ENCODE measurements around the gene PTBP1.

The PTBP1 gene

DNA sequence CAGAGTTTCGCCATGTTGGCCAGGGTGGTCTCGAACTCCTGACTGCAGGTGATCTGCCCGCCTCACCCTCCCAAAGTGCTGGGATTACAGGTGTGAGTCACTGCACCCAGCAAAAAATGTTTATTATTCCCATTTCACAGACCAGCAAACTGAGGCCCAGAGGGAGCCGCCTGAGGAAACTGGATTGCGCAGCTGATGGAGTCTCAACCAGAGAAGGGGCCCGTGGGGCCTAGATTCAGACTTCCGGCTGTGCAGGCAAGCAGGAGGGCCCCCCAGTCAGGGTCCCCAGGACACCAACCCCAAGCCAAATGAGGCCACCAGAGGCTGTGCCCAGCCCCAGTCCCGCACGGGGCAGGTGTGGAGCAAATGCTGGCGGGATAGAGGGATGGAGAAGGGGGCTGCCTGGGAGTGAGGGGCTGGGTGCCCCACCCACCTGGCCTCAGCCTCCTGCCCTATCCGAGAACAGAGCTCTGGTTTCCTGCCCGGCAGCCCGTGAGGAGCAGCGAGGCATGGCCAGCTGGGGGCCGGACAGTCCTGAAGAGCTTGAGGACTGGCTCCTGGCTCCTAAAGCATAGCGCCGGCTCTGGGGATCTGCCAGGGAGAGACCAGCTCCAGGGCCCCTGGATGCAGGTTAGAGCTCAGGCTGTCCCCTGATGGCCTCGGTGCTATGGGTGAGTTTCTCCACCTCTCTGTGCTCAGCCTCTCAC is 24.4 kb upstream of the PTBP1 start:
- DNase-seq: no peak

DNA sequence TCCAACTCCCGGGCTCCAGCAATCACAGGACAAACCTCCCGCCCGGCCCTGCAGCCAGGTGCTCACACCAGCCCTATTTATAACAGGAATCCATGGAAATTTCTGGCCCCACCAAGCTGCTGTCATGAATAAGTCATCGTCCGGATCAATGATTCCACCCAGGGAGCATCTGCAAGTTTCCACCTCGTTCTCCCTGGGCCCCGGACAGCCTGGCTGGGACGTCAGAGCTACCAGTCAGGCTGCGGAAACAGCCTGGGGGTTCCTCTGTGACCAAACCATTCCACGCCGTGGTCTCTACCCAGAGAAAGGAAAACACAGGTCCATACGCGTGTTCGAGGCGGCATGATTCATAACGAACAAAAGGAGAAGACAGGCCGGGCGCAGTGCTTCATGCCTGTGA is 20.7 kb upstream of the PTBP1 start:
- DNase-seq: no peak

DNA sequence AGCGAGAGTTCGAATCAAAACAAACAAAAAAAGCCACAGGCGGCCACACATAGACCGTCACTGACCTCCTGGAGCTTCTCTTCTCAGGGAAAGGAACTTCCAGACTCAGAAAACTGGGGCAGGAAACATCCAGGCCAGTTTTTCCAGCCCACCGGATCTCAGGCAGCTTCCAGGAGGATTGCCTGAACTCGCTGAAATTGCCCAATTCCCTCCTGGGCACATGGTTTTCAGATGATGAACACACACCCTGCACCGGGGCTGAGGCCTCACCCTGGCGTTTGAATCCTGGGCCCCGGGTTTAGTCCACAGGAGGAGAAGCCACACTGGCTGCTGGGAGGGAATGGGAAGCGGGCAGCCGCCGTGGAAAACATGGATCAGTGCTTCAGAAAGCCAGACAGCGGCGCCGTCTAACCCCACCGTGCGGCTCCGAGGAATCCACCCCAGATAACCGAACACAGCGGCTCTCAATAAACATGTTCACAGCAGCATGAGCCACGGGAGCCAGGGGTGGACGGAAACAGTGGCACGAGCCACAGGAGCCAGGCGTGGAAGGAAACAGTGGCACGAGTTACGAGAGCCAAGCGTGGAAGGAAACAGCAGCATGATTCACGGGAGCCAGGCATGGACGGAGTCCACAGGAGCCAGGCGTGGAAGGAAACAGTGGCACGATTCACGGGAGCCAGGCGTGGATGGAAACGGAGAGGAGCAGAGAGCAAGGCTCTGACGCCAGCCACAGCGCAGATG is 18.2 kb upstream of the PTBP1 start:
- DNase-seq: peak; percentile 25

DNA sequence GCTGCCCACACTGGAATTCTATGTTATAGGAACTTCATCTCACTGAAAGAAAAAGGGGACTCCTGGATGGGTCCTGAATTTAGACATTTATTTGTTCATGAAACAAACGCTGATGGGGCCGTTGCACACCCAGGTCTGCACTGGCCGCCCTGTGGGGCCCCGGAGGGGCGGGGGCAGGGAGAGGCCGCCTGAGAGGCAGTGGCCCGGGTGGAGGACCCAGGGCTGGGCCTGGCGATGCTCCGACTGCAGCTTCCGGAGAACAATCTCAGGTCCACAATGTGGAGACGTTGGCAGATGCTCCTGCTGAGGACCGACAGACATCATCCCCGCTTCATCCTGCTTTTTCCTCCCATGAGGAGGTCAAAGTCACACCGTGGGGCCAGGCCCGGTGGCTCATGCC is 16.3 kb upstream of the PTBP1 start:
- DNase-seq: no peak

GRCh38 chr19:781800-782184 is 15.5 kb upstream of the PTBP1 start:
- no peak for DNase-seq

DNA sequence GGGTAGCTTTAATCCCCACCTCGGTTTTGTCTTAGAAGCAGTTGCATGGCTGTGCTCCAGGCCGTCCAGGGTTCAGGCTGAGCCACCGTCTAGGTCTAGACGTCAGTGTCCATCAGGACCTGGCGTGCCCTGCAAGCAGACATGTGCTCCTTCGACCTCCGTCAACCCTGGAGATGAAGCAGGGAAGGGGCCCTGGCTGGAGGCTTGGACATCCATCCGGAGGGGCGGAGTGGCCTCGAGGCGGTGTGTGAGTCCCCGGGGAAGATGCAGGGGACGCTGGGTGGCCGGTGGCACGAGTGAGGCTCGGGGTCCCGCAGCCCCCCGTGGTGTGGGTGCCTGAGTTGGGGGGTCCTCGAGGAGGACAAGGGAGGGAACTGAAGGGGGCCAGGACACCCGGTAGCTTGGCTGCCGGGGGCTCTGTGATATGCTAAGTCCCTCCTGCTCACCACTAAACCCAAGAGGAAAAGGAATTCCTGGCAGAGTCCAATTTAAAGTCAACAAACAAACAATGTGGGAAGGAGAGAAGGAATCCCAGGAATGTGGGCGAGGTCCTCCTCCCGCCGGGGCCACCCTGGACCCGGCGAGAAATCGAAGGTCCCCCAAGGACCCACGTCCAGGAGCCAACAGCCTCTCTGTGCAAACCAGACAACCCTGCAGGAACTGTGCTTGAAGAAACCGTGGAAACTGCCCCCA is 14.9 kb upstream of the PTBP1 start:
- no peak for DNase-seq

GRCh38 chr19:782878-783668 is 14.2 kb upstream of the PTBP1 start:
- no peak for DNase-seq

GRCh38 chr19:784541-784940 is 12.7 kb upstream of the PTBP1 start:
- DNase-seq: no peak

DNA sequence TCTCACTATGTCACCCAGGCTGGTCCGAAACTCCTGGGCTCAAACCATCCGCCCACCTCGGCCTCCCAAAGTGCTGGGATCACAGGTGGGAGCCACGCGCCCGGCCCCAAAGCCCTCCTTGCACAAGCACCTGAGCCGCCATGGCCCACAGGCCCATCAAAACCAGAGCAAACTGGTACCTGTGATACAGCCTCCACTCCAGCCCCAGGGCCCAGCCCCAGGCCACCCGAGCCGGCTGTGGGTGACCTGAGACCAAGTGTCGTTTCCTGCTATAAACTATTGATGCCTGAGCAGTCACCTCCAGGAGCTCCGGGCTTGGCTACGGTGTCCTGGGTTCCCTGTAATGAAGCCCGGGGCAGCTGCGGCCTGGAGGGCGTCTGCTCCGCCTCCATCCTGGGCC is 9.7 kb upstream of the PTBP1 start:
- DNase-seq: no peak

GRCh38 chr19:788686-788982 is 8.6 kb upstream of the PTBP1 start:
- DNase-seq: no peak

DNA sequence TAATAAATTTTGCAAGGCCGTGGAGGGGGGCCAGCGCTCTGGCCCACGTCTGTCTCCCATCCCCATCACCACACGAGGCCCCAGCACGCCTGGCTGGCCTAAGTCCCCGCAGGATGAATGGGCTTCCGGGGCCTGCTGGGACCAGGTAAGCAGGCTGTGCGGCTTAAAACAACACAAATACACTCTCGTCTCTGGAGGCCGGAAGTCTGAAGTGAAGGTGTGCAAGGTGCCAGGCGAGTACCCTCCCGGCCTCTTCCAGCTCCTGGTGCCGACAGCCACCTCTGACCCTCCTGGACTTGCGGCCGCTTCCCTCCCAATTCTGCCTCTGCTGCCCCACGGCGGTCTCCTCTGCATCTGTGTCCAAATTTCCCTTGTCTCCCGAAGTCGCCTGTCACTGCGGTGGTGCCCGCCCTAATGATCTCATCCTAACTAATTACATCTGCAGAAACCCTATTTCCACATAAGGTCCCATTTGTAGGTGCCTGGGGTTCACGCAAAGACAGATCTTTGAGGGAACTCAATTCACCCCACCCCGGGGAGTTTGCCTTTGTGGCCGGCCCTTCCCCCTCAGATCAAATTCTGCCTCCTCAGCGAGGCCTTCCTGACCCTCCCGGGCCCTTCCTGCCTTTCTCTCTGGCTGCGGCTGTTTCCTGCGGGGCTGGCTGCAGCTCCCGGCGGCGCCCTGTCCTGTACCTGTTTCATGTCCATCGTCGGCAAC is 8.1 kb upstream of the PTBP1 start:
- DNase-seq: peak; percentile 49

DNA sequence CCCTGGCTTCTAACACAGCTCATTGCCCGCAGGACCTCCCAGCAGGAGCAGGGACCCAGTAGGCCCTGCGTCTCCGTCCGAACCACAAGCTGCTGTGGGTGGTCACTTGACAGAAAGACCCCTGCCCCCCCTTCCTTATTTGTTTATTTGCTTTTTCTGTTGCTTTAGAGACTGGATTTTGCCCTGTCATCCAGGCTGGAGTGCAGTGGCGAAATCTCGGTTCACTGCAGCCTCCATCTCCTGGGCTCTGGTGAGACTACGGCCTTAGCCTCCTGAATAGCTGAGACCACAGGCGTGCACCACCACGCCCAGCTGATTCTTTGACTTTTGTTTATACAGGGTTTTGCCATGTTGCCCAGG is 7.6 kb upstream of the PTBP1 start:
- DNase-seq: no peak

DNA sequence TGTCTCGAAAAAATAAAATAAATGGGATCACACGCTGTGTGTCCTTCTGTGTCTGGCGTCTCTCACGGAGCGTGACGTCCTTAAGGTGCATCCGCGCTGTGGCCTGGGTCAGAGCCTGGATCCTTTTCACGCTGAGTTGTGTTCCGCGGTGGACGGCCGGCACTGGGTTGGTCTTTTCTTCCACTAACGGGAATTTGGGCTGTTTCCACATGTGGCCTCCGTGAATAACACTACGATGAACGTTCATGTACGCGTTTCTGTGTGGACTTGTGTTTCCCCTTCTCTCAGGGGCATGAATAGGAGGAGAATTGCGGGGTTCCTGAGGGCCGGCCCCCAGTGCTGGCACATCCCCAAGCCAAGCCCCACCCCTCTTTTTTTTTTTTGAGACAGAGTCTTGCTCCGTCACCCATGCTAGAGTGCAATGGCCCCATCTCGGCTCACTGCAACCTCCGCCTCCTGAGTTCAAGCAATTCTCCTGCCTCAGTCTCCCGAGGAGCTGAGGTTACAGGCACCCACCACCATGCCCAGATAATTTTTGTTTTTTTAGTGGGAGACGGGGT is 6.2 kb upstream of the PTBP1 start:
- no peak for DNase-seq

DNA sequence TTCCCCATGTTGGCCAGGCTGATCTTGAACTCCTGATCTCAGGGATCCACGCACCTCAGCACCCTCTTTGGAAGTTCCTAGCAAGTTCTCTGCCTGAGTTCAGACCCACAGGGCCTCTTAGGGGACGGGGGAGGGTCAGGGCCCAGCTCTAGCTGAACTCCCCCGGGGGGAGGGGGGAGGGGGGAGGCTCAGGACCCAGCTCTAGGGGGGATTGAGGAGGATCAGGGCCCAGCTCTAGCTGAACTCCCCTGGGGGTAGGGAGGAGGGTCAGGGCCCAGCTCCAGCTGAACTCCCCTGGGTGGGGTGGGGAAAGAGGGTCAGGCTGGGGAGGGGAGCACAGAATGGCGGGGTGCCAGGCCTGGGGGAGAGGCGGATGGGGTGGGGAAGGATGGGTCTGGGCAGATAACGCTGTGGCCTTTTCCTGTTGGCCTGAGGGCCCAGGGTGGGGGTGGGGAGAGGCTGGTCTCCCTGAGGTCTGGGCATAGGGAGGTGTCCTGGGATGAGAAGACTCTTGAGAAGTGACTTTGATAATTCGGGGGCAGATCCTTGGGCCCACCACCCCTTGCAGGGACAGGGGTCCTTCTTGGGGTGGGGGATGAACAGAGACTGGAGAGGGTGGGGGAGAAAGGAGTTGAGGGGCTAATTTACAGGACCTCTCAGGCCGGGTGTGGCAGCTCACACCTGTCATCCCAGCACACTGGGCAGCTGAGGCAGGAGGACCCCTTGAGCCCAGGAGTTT is 5.5 kb upstream of the PTBP1 start:
- no peak for DNase-seq

DNA sequence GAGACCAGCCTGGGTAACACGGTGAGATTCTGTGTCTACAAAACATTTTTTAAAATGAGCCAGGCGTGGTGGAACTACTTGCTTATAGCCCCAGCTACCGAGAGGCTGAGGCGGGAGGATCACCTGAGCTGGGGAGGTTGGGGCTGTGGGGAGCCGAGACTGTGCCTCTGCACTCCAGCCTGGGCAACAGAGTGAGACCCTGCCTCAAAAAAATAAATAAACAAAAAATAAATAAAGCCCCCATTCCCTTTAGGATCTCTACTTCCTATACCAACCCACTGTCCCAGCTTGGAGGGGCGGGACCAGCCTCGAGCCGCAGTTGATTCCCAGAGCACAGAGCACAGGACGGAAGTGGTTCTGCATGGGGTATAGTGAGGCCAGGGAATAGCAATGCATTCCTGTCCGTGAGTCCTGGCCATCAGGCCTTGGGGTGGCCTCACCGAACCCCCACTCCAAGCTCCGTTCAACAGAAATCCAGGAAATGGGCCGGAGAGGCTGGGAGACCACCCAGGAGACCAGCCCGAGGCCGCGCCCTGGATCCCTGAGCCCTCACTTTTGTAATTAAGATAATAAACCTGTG is 4.9 kb upstream of the PTBP1 start:
- DNase-seq: no peak

GRCh38 chr19:793806-794205 is 3.4 kb upstream of the PTBP1 start:
- no peak for DNase-seq

GRCh38 chr19:795073-795611 is 2.1 kb upstream of the PTBP1 start:
- DNase-seq: no peak

DNA sequence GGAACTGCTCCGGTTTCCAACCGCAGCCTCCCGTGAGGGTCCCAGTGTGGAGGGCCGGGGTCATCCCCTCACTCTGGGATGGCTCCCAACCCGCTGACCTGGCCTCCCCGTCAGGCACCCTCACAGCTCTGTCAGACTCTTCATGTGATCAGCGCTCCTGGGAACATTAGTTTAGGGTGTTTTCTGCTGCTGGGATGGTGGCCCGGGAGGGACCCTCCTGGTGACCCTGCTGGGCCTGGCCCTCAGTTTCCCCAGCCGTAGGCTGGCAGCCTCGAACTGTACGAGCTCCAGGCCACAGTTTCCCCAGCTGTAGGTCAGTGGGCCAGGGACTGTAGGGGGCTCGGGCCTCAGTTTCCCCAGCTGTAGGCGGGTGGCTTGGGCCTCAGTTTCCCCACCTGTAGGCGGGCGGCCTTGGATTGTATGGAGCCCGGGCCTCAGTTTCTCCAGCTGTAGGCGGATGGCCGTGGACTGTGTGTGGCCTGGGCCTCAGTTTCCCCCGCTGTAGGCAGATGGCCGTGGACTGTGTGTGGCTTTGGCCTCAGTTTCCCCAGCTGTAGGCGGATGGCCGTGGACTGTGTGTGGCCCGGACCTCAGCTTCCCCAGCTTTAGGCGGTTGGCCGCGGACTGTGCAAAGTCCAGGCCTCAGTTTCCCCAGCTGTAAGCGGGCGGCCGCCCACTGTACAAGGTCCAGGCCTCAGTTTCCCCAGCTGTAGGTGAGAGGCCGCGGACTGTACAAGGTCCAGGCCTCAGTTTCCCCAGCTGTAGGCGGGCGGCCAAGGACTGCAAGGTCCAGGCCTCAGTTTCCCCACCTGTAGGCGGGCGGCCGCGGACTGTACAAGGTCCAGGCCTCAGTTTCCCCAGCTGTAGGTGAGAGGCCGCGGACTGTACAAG is 1.3 kb upstream of the PTBP1 start:
- no peak for DNase-seq

DNA sequence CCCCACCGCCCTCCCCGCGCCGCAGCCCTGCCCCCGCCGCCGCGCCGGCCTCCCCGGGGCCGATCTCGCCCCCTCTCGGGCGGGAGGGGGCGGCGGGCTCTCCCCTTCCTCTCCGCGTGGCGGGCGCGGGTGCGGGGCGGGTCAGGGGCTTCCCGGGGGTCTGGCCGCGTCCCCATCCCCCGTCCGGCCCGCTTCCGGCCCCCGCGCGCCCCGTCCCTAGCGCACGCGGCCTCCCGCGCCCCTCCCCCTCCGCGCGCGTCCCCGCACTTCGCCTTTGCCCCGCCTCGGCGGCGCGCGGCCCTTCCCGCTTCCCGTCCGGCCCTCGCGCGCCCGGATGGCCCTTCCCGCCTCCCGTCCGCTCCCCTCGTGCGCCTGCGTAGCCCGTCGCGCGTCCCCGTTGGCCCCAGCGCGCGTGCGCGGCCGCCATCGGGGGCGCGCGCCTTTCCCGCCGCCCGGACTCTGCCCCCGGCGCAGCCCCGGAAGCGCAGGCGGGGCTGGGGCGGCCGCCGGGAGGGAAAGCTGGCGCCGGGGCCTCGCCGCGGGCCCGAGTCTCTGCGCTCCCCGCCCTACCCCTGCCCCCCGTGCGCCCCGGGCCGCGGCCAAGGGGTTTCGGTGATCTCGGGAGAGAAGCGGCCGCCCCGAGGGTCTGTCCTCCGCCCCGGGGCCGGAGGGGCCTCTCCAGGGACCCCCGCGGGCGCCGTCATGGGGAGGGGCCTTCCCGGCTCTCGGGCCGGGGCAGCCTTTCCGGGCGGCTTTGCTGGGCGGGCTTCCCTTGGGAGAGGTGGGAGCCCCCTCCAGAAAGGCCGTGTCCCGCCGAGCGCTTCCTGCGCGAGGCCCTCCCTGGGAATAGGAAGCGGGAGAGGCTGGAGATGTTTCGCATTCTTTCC is 519 bp downstream of the PTBP1 start:
- DNase-seq: peak; percentile 84
